HepG2 (cell line): ENCODE results near the gene SLC29A1. TPM values are rescaled to one million over a fixed set of nuclear protein-coding genes. Genes with fewer than 3 reads are reported as not detected.
A peak's percentile ranks its signal among the peaks of the same experiment; 100 is the strongest.

Source experiments
- ARNTL ChIP-seq: sonication (generic); formaldehyde crosslinking; IDR thresholded peaks from 2 replicates; pipeline ENCODE4 v1.4.0; 2020; ENCODE audit warnings: mild to moderate bottlenecking, missing genetic modification reagents
- BRCA1 ChIP-seq: sonication (generic); formaldehyde crosslinking; IDR thresholded peaks from 2 replicates; pipeline ENCODE4 v1.4.0; 2020; ENCODE audit warnings: missing genetic modification reagents
- CCDC6 ChIP-seq: sonication (generic); formaldehyde crosslinking; IDR thresholded peaks from 2 replicates; pipeline ENCODE4 v1.8.1; 2022; ENCODE audit warnings: mild to moderate bottlenecking, missing genetic modification reagents, moderate library complexity
- CHD2 ChIP-seq: IDR thresholded peaks from 2 replicates; pipeline ENCODE4 v1.6.1; 2011; ENCODE audit warnings: low read depth, low read length, improper control_type of control experiment
- CREM ChIP-seq, 2 experiments: sonication (generic) in 1 of 2; formaldehyde crosslinking in 1 of 2; IDR thresholded peaks; 2 replicates each; pipeline versions ENCODE4 v1.4.0 to v1.6.1; 2016 to 2020; ENCODE audit warnings: antibody characterized with exemption in 1 of 2, mild to moderate bottlenecking in 1 of 2, missing genetic modification reagents in 1 of 2
- GMEB2 ChIP-seq: IDR thresholded peaks from 2 replicates; pipeline ENCODE4 v1.6.1; 2016; ENCODE audit warnings: missing biosample characterization, missing genetic modification reagents, low read depth
- HNF4A ChIP-seq: sonication (generic); formaldehyde crosslinking; IDR thresholded peaks from 2 replicates; pipeline ENCODE4 v1.4.0; 2020; ENCODE audit warnings: missing genetic modification reagents
- JUND ChIP-seq: sonication (generic); formaldehyde crosslinking; IDR thresholded peaks from 2 replicates; pipeline ENCODE4 v1.8.0; 2022; ENCODE audit warnings: mild to moderate bottlenecking, missing genetic modification reagents
- KLF13 ChIP-seq: sonication (generic); formaldehyde crosslinking; IDR thresholded peaks from 2 replicates; pipeline ENCODE4 v1.4.0; 2020; ENCODE audit warnings: mild to moderate bottlenecking, missing genetic modification reagents
- MAFF ChIP-seq: IDR thresholded peaks from 2 replicates; pipeline ENCODE4 v1.6.1; 2011; ENCODE audit warnings: low read depth, low read length, improper control_type of control experiment
- MTF1 ChIP-seq: sonication (generic); formaldehyde crosslinking; IDR thresholded peaks from 2 replicates; pipeline ENCODE4 v1.5.0; 2020; ENCODE audit warnings: missing genetic modification reagents
- ZBTB38 ChIP-seq: sonication (generic); formaldehyde crosslinking; IDR thresholded peaks from 2 replicates; pipeline ENCODE4 v1.5.1; 2020; ENCODE audit warnings: mild to moderate bottlenecking, missing genetic modification reagents
- ZFP90 ChIP-seq: sonication (generic); formaldehyde crosslinking; IDR thresholded peaks from 2 replicates; pipeline ENCODE4 v1.8.0; 2022; ENCODE audit warnings: missing genetic modification reagents, mild to moderate bottlenecking, inconsistent platforms, borderline replicate concordance
- ZGPAT ChIP-seq: IDR thresholded peaks from 2 replicates; pipeline ENCODE4 v1.6.1; 2016; ENCODE audit warnings: mild to moderate bottlenecking
- ZMYM3 ChIP-seq: sonication (generic); formaldehyde crosslinking; IDR thresholded peaks from 2 replicates; pipeline ENCODE4 v1.5.1; 2020; ENCODE audit warnings: mild to moderate bottlenecking, missing genetic modification reagents
- ZNF331 ChIP-seq: sonication (generic); formaldehyde crosslinking; IDR thresholded peaks from 2 replicates; pipeline ENCODE4 v1.4.0; 2020; ENCODE audit warnings: missing genetic modification reagents
- ZNF563 ChIP-seq: sonication (generic); formaldehyde crosslinking; IDR thresholded peaks from 2 replicates; pipeline ENCODE4 v1.8.0; 2022; ENCODE audit warnings: mild to moderate bottlenecking, moderate library complexity, missing genetic modification reagents
- ZNF839 ChIP-seq: sonication (generic); formaldehyde crosslinking; IDR thresholded peaks from 2 replicates; pipeline ENCODE4 v1.4.0; 2020; ENCODE audit warnings: missing genetic modification reagents, mild to moderate bottlenecking, borderline replicate concordance
- polyA plus RNA-seq, 8 experiments: library from polyadenylated mRNA; depleted of rRNA in 3 of 8; stranded (reverse) in 7 of 8; unstranded in 1 of 8; fragments of >200 nt; fragmentation: Illumina TruSeq in 4 of 8; extraction: Trizol in 4 of 8; gene quantifications; 2 replicates each; pipeline versions ENCODE4 v1.2.1 to v1.2.3, GENCODE V29; 2011 to 2016; ENCODE audit warnings: low read depth in 4 of 8, missing spikeins in 1 of 8, mixed read lengths in 1 of 8; ENCODE audit not compliant: insufficient read depth in 1 of 8
- total RNA-seq, 5 experiments: library from RNA; depleted of rRNA; stranded (reverse); fragments of >200 nt; fragmentation: Illumina TruSeq; extraction: Trizol; gene quantifications; 2 replicates each; pipeline ENCODE4 v1.2.3, GENCODE V29; 2016; ENCODE audit warnings: low read depth in 1 of 5
- TF ChIP-seq, protein P1 (sequence below), 2 experiments: IDR thresholded peaks; 2 replicates each; pipeline ENCODE4 v1.6.1; 2011 to 2012; ENCODE audit warnings: low read length in 2 of 2, borderline replicate concordance in 1 of 2, low read depth in 1 of 2, mild to moderate bottlenecking in 1 of 2, moderate library complexity in 1 of 2

SLC29A1 gene
- total and polyA plus RNA-seq, 2 of the 13 experiments (the other 11 are each of a cell fraction or from before 2014, with no cell fraction given) = 43.2 to 106 TPM

DNA sequence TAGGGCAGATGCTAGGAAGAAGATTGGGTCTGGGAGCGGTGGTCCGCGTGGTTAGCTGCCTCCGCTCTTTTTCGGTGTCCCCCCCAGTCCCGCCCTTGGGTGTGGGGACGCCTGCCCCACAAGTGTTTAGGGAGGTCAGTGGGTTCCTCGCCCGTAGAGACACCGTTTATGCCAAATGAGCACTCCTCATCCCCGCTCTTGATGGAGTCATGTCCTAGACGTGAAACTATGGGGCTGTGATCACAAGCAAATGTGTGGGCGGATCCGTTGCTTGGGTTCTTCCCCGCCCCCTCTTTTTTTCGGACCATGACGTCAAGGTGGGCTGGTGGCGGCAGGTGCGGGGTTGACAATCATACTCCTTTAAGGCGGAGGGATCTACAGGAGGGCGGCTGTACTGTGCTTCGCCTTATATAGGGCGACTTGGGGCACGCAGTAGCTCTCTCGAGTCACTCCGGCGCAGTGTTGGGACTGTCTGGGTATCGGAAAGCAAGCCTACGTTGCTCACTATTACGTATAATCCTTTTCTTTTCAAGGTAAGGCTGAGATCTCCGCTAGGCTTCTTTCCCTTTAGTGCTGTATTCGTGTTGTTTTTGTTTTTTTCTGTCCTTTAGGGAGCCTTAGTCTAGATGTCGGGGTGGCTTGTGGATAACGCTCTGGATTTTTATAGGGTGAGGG, 23.4 kb downstream of the SLC29A1 start, which contains the start of gene HSP90AB1 (continued):
- peak; percentile 46; the same call in 1 of the 2 replicates for TF ChIP-seq BRCA1 (CRISPR knock-in tag)
- TF ChIP-seq, protein P1, sequence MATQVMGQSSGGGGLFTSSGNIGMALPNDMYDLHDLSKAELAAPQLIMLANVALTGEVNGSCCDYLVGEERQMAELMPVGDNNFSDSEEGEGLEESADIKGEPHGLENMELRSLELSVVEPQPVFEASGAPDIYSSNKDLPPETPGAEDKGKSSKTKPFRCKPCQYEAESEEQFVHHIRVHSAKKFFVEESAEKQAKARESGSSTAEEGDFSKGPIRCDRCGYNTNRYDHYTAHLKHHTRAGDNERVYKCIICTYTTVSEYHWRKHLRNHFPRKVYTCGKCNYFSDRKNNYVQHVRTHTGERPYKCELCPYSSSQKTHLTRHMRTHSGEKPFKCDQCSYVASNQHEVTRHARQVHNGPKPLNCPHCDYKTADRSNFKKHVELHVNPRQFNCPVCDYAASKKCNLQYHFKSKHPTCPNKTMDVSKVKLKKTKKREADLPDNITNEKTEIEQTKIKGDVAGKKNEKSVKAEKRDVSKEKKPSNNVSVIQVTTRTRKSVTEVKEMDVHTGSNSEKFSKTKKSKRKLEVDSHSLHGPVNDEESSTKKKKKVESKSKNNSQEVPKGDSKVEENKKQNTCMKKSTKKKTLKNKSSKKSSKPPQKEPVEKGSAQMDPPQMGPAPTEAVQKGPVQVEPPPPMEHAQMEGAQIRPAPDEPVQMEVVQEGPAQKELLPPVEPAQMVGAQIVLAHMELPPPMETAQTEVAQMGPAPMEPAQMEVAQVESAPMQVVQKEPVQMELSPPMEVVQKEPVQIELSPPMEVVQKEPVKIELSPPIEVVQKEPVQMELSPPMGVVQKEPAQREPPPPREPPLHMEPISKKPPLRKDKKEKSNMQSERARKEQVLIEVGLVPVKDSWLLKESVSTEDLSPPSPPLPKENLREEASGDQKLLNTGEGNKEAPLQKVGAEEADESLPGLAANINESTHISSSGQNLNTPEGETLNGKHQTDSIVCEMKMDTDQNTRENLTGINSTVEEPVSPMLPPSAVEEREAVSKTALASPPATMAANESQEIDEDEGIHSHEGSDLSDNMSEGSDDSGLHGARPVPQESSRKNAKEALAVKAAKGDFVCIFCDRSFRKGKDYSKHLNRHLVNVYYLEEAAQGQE (IDR thresholded peaks at IDR 0.05; ENCODE audit: borderline replicate concordance in 1 of 2, low read depth in 1 of 2, low read length in 2 of 2) = peak in 1 of 2 experiments; percentile 87; a peak in 2 of 4 replicates
- peak; percentile 84 for TF ChIP-seq JUND
- TF ChIP-seq ZNF839 (CRISPR knock-in tag) = no peak
- TF ChIP-seq ZNF563 (CRISPR knock-in tag) = peak; percentile 77
- TF ChIP-seq ZBTB38 = no peak
- TF ChIP-seq CREM (IDR thresholded peaks at IDR 0.05) = peak; percentile 86
- TF ChIP-seq CREM (CRISPR knock-in tag; IDR thresholded peaks at IDR 0.05) = no peak
- TF ChIP-seq ZFP90 (CRISPR knock-in tag) = peak; percentile 89
- no peak; the same call in 1 of the 2 replicates for TF ChIP-seq CCDC6
- TF ChIP-seq ZGPAT (CRISPR knock-in tag) = peak; percentile 22; the same call in 1 of the 2 replicates
- peak; percentile 59 for TF ChIP-seq ZNF331 (CRISPR knock-in tag)
- TF ChIP-seq MAFF = no peak; the same call in 1 of the 2 replicates
- TF ChIP-seq CHD2 = peak; percentile 89
- TF ChIP-seq MTF1 (CRISPR knock-in tag) = 0 out of 2 replicates have a peak, but pooled peaks have one; percentile 91
- TF ChIP-seq GMEB2 (CRISPR knock-in tag) = no peak; the same call in 1 of the 2 replicates
- TF ChIP-seq KLF13 (CRISPR knock-in tag) = no peak
- TF ChIP-seq ARNTL (CRISPR knock-in tag) = peak; percentile 60
- TF ChIP-seq HNF4A (CRISPR knock-in tag) = peak; percentile 35
- TF ChIP-seq ZMYM3 (CRISPR knock-in tag) = no peak
